ENCODE measurements around the gene ACSM3.
"Not testable (repeated sequence)": the region's sequence is repeated elsewhere in the genome, so short reads cannot be mapped to it uniquely, and the experiment has no call there.

ACSM3 gene

DNA sequence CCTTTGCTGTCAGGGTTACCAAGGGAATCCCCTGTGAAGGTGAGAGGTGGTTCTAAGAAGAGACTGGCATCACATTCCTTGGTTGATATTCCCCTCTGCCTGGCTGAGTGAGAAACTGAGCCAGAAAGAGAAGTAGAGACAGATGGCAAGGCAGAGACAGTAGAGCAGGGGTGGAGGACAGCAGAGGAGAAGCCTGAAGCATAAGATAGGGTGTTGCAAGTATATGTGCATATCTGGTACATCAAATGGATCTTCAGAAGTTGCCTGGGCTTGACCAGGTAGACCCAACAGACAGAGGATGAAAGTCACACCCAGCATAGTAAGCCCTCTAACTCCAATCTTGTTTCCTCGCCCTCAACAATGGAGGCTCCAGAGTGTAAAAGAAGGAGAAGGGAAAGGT lies 14.3 kb upstream of the ACSM3 start:
- no peak for DNase-seq (ENCODE audit: low read depth)
- H3K4me3 ChIP-seq (ENCODE audit: low read depth, low read length) = no peak overlapping the region
- TF ChIP-seq, protein P1, sequence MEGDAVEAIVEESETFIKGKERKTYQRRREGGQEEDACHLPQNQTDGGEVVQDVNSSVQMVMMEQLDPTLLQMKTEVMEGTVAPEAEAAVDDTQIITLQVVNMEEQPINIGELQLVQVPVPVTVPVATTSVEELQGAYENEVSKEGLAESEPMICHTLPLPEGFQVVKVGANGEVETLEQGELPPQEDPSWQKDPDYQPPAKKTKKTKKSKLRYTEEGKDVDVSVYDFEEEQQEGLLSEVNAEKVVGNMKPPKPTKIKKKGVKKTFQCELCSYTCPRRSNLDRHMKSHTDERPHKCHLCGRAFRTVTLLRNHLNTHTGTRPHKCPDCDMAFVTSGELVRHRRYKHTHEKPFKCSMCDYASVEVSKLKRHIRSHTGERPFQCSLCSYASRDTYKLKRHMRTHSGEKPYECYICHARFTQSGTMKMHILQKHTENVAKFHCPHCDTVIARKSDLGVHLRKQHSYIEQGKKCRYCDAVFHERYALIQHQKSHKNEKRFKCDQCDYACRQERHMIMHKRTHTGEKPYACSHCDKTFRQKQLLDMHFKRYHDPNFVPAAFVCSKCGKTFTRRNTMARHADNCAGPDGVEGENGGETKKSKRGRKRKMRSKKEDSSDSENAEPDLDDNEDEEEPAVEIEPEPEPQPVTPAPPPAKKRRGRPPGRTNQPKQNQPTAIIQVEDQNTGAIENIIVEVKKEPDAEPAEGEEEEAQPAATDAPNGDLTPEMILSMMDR (IDR thresholded peaks at IDR 0.05; ENCODE audit: low read depth, low read length) = no peak
- no peak for TF ChIP-seq MYC (IDR thresholded peaks at IDR 0.05; ENCODE audit: low read depth, low read length)

DNA sequence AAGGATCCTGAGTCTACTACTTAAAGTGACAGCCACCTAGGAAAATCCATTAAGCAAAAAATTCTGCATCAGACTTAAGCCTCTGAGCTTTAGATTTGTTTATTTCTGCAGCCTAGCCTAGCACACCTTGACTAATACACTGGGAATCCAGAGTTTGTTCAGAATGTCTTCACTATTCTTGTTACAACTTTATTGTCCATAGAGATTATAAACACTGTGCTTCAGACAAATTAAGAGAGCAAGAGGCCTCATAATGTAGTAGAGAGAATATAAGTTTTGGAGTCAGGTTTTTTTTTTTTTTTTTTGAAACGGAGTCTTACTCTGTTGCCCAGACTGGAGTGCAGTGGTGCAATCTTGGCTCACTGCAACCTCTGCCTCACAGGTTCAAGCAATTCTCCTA lies 13.3 kb upstream of the ACSM3 start:
- no peak for DNase-seq (ENCODE audit: low read depth)

DNA sequence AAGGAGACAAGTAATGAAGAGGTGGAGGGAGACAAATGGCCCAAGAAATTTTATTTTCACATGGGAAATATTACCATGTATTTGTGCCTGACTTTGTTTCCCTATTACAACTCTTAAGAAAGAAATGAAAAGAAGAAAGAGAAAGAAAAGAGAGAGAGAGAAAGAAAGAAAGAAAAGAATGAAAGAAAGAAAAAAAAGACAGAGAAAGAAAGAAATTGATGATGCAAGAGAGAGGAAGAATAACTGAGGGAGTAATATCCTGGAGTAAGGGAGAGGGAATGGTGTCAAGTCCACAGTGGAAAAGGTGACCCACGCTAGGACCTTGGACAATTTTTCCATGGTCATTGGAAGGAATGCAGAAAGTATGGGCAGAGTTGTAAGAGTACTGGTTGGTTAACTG lies 10.1 kb upstream of the ACSM3 start:
- TF ChIP-seq POLR2A (IDR thresholded peaks at IDR 0.05; ENCODE audit: extremely low read depth, insufficient read length) (no peak), MYC (IDR thresholded peaks at IDR 0.05; ENCODE audit: low read depth, low read length) (no peak)
- TF ChIP-seq, protein P2, sequence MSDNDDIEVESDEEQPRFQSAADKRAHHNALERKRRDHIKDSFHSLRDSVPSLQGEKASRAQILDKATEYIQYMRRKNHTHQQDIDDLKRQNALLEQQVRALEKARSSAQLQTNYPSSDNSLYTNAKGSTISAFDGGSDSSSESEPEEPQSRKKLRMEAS (IDR thresholded peaks at IDR 0.05; ENCODE audit: low read depth, low read length) = no peak
- TF ChIP-seq, protein P1 (IDR thresholded peaks at IDR 0.05; ENCODE audit: low read depth, low read length) = no peak
- no peak for DNase-seq (ENCODE audit: low read depth)
- no peak overlapping the region for H3K4me3 ChIP-seq (ENCODE audit: low read depth, low read length)

More for the DNA sequence above, 13.3 kb upstream of the ACSM3 start:
- no peak overlapping the region for H3K4me3 ChIP-seq (ENCODE audit: low read depth, low read length)
- no peak for TF ChIP-seq POLR2A (IDR thresholded peaks at IDR 0.05; ENCODE audit: extremely low read depth, insufficient read length)
- TF ChIP-seq, protein P2 (IDR thresholded peaks at IDR 0.05; ENCODE audit: low read depth, low read length) = no peak

DNA sequence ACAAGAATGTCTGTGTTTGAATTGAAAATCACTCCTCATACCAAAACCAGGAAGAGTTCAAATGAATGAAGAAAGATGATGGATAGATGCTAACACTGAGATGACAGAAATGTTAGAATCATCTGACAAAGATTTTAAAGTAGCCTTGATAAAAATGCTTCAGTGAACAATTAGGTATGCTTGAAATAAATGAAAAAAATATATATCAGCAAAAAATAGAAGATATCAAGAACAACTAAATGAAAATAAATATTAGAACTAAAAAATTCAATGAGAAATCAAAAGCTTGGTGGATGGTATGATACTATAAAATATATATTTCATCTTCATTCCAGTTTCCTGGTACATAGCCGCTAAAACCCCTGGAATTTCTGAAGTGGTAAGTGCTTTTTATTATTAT lies 8.6 kb upstream of the ACSM3 start:
- no peak overlapping the region for H3K4me3 ChIP-seq (ENCODE audit: low read depth, low read length)
- no peak for DNase-seq (ENCODE audit: low read depth)
- TF ChIP-seq, protein P1 (IDR thresholded peaks at IDR 0.05; ENCODE audit: low read depth, low read length) = no peak
- TF ChIP-seq, protein P2 (IDR thresholded peaks at IDR 0.05; ENCODE audit: low read depth, low read length) = no peak
- TF ChIP-seq POLR2A (IDR thresholded peaks at IDR 0.05; ENCODE audit: extremely low read depth, insufficient read length) = no peak
- TF ChIP-seq MYC (IDR thresholded peaks at IDR 0.05; ENCODE audit: low read depth, low read length) = no peak

DNA sequence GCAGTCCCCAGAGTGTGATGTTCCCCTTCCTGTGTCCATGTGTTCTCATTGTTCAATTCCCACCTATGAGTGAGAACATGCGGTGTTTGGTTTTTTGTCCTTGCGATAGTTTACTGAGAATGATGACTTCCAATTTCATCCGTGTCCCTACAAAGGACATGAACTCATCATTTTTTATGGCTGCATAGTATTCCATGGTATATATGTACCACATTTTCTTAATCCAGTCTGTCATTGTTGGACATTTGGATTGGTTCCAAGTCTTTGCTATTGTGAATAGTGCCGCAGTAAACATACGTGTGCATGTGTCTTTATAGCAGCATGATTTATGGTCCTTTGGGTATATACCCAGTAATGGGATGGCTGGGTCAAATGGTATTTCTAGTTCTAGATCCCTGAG lies 8.0 kb upstream of the ACSM3 start:
- DNase-seq (ENCODE audit: low read depth); H3K4me3 ChIP-seq (ENCODE audit: low read depth, low read length): not testable (repeated sequence)

DNA sequence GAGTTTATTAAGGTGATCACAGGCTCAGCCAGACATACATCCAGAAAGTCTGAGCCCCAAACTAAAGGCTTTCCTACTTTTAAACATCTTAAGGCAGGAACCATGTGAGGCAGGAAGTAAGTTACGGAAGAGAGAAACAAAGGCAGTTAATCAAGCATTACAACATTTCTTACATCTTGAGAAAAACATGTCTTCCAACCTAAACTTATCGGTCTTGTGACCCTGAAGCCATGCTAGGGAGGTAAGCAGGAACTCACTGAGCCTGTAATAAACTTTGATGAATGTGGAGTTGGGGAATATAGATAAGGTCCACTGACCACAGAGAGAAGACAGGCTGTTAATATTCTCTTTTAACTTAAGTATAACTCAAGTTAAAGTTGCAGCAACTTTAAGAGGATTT lies 3.5 kb upstream of the ACSM3 start:
- no peak for DNase-seq (ENCODE audit: low read depth)
- TF ChIP-seq, protein P1 (IDR thresholded peaks at IDR 0.05; ENCODE audit: low read depth, low read length) = no peak
- TF ChIP-seq, protein P2 (IDR thresholded peaks at IDR 0.05; ENCODE audit: low read depth, low read length) = no peak
- no peak for TF ChIP-seq MYC (IDR thresholded peaks at IDR 0.05; ENCODE audit: low read depth, low read length)
- TF ChIP-seq POLR2A (IDR thresholded peaks at IDR 0.05; ENCODE audit: extremely low read depth, insufficient read length) = no peak
- no peak overlapping the region for H3K4me3 ChIP-seq (ENCODE audit: low read depth, low read length)

DNA sequence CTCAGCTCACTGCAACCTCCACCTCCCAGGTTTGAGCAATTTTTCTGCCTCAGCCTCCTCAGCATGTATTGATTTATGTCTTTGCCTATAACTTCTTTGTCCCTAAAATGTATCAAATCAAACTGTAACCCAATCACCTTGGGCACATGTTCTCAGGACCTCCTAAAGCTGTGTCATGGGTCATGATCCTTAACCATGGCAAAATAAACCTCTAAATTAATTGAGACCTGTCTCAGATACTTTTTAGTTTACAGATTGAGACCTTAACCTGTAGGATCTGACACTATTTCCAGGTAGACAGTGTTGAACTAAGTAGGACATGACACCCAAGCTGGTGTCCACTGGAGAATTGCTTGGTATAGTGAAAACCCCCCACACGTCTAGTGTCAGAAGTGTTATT lies 2.6 kb upstream of the ACSM3 start:
- no peak overlapping the region for H3K4me3 ChIP-seq (ENCODE audit: low read depth, low read length)
- no peak for DNase-seq (ENCODE audit: low read depth)
- no peak for TF ChIP-seq POLR2A (IDR thresholded peaks at IDR 0.05; ENCODE audit: extremely low read depth, insufficient read length)
- TF ChIP-seq, protein P2 (IDR thresholded peaks at IDR 0.05; ENCODE audit: low read depth, low read length) = no peak
- TF ChIP-seq MYC (IDR thresholded peaks at IDR 0.05; ENCODE audit: low read depth, low read length) = no peak
- TF ChIP-seq, protein P1 (IDR thresholded peaks at IDR 0.05; ENCODE audit: low read depth, low read length) = no peak

Measured in NB4 (cell line).